Mesenchymal stem cell (in vitro differentiated cells and primary cell): ENCODE results near the gene CPNE5.

ENCODE experiments used
- DNase-seq: peaks from one replicate; pipeline ENCODE4 v3.0.0-alpha.2; 2013
- H2AFZ ChIP-seq: one replicate; pipeline ENCODE4 v1.6.1; 2013; ENCODE audit warnings: low read depth, mild to moderate bottlenecking, control low read depth, inconsistent platforms, low read length, moderate library complexity
- H2AK5ac ChIP-seq: 2 replicates; pipeline ENCODE4 v1.6.1; 2013; ENCODE audit warnings: low read length, moderate library complexity, mild to moderate bottlenecking, inconsistent platforms; ENCODE audit not compliant: severe bottlenecking
- H2BK120ac ChIP-seq: one replicate; pipeline ENCODE4 v1.6.1; 2013; ENCODE audit warnings: low read depth, mild to moderate bottlenecking, inconsistent platforms, low read length, moderate library complexity
- H2BK12ac ChIP-seq, 2 experiments: one replicate each; pipeline ENCODE4 v1.6.1; 2013; ENCODE audit warnings: inconsistent platforms in 2 of 2, low read length in 2 of 2, mild to moderate bottlenecking in 2 of 2, moderate library complexity in 2 of 2, control low read depth in 1 of 2
- H2BK15ac ChIP-seq: one replicate; pipeline ENCODE4 v1.6.1; 2013; ENCODE audit warnings: mild to moderate bottlenecking, low read depth, inconsistent platforms; ENCODE audit not compliant: poor library complexity, severe bottlenecking
- H2BK5ac ChIP-seq: 2 replicates; pipeline ENCODE4 v1.6.1; 2013; ENCODE audit warnings: low read depth, mild to moderate bottlenecking, low read length, control low read depth, inconsistent platforms; ENCODE audit not compliant: poor library complexity, severe bottlenecking
- H3K14ac ChIP-seq, 2 experiments: one replicate each; pipeline ENCODE4 v1.6.1; 2013; ENCODE audit warnings: inconsistent platforms in 2 of 2, low read length in 2 of 2, control low read depth in 1 of 2, mild to moderate bottlenecking in 1 of 2, moderate library complexity in 1 of 2
- H3K18ac ChIP-seq, 2 experiments: one replicate each; pipeline ENCODE4 v1.6.1; 2013; ENCODE audit warnings: inconsistent platforms in 2 of 2, low read length in 2 of 2, control low read depth in 1 of 2, low read depth in 1 of 2, mild to moderate bottlenecking in 1 of 2
- H3K23ac ChIP-seq, 2 experiments: one replicate each; pipeline ENCODE4 v1.6.1; 2013; ENCODE audit warnings: inconsistent platforms in 2 of 2, low read length in 2 of 2, mild to moderate bottlenecking in 2 of 2, moderate library complexity in 2 of 2, control low read depth in 1 of 2
- H3K27ac ChIP-seq: 2 replicates; pipeline ENCODE4 v1.5.1; 2013; ENCODE audit warnings: mild to moderate bottlenecking, moderate library complexity, low read length, control low read depth, inconsistent platforms; ENCODE audit not compliant: poor library complexity, severe bottlenecking
- H3K27me3 ChIP-seq, 2 experiments: 2 replicates each; pipeline versions ENCODE4 v1.6.1 to v1.7.0; 2013; ENCODE audit warnings: low read length in 2 of 2, mild to moderate bottlenecking in 2 of 2, moderate library complexity in 2 of 2, control low read depth in 1 of 2, inconsistent platforms in 1 of 2; ENCODE audit not compliant: control insufficient read depth in 1 of 2, insufficient read depth in 1 of 2
- H3K36me3 ChIP-seq, 2 experiments: 2 replicates each; pipeline versions ENCODE4 v1.6.1 to v1.7.0; 2013; ENCODE audit warnings: low read length in 2 of 2, control low read depth in 1 of 2, inconsistent platforms in 1 of 2, low read depth in 1 of 2, mild to moderate bottlenecking in 1 of 2; ENCODE audit not compliant: insufficient read depth in 2 of 2, control insufficient read depth in 1 of 2
- H3K4ac ChIP-seq, 2 experiments: one replicate each; pipeline ENCODE4 v1.6.1; 2013; ENCODE audit warnings: inconsistent platforms in 2 of 2, low read length in 2 of 2, mild to moderate bottlenecking in 2 of 2, moderate library complexity in 2 of 2, control low read depth in 1 of 2, low read depth in 1 of 2
- H3K4me1 ChIP-seq: 2 replicates; pipeline ENCODE4 v1.6.1; 2013; ENCODE audit warnings: low read depth, low read length, control low read depth; ENCODE audit not compliant: control insufficient read depth, insufficient read depth
- H3K4me2 ChIP-seq: 2 replicates; pipeline ENCODE4 v1.6.1; 2013; ENCODE audit warnings: low read length, mild to moderate bottlenecking, inconsistent platforms; ENCODE audit not compliant: poor library complexity, severe bottlenecking
- H3K4me3 ChIP-seq, 2 experiments: 2 replicates each; pipeline versions ENCODE4 v1.5.1 to v1.7.0; 2013; ENCODE audit warnings: low read length in 2 of 2, mild to moderate bottlenecking in 2 of 2, control low read depth in 1 of 2, low read depth in 1 of 2; ENCODE audit not compliant: insufficient read depth in 1 of 2
- H3K79me1 ChIP-seq: replicated peaks from 2 replicates; pipeline ENCODE4 v1.6.1; 2013; ENCODE audit warnings: mild to moderate bottlenecking, control low read depth, low read length, inconsistent platforms; ENCODE audit not compliant: poor library complexity, severe bottlenecking
- H3K9ac ChIP-seq: 2 replicates; pipeline ENCODE4 v1.7.0; 2013; ENCODE audit warnings: mild to moderate bottlenecking, low read length, moderate library complexity
- H3K9me3 ChIP-seq: 2 replicates; pipeline ENCODE4 v1.7.0; 2013; ENCODE audit warnings: mild to moderate bottlenecking, low read length; ENCODE audit not compliant: control insufficient read depth
- H4K8ac ChIP-seq: one replicate; pipeline ENCODE4 v1.6.1; 2013; ENCODE audit warnings: inconsistent platforms, mild to moderate bottlenecking, low read length, moderate library complexity
- H4K91ac ChIP-seq: one replicate; pipeline ENCODE4 v1.6.1; 2013; ENCODE audit warnings: mild to moderate bottlenecking, low read length, inconsistent platforms
- WGBS: methylation state at CpG from one replicate; pipeline ENCODE4 v1.1.7; 2013; ENCODE audit warnings: mixed read lengths; 5-methylcytosine and 5-hydroxymethylcytosine counted together

Gene CPNE5

DNA sequence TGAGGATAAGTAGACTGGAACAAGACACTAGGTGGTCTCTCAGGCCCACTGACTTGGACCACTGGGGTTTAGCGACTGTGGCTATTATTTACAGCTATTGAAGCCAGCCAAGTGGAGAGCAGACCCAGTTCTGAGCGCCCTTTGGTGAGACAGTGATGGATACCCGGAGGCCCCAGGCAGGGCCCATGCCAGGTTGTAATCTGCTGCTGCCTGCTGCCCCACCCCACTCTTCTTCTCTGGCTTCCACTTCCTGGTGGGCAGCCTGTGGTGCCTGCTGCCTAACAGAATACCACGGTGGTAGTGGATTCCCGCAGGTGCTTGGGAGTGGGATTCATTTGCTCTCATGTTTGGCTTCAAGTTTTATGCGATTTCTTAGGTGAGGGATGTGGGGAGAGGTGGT, 141.0 kb downstream of the CPNE5 start:
- no peaks in the 10 kb centered on the region for H3K36me3 ChIP-seq
- no peak overlapping the region for H3K9ac ChIP-seq
- no peak overlapping the region for H3K4ac ChIP-seq
- H3K4me3 ChIP-seq, result no peak overlapping the region
- H3K18ac ChIP-seq, result no peak overlapping the region
- no peak overlapping the region for H3K27ac ChIP-seq
- no peak overlapping the region for H2AFZ ChIP-seq
- peaks cover 7% of the 10 kb centered on the region for H3K9me3 ChIP-seq
- H2BK5ac ChIP-seq, result no peak overlapping the region
- H3K79me1 ChIP-seq, result no peaks in the 10 kb centered on the region
- no peak for DNase-seq
- H4K8ac ChIP-seq, result no peak overlapping the region
- H3K14ac ChIP-seq, result no peak overlapping the region
- no peak overlapping the region for H2BK120ac ChIP-seq
- H3K27me3 ChIP-seq, result peaks cover 7 to 9% of the 10 kb centered on the region in 2 experiments
- H4K91ac ChIP-seq, result no peak overlapping the region
- peaks cover 4% of the 10 kb centered on the region for H3K4me1 ChIP-seq
- H3K23ac ChIP-seq, result no peak overlapping the region
- H2AK5ac ChIP-seq, result no peak overlapping the region
- 94% methylated on average over 6 of the region's 6 CpGs for WGBS
- H2BK12ac ChIP-seq, result no peak overlapping the region
- no peak overlapping the region for H2BK15ac ChIP-seq
- H3K4me2 ChIP-seq, result no peak overlapping the region

DNA sequence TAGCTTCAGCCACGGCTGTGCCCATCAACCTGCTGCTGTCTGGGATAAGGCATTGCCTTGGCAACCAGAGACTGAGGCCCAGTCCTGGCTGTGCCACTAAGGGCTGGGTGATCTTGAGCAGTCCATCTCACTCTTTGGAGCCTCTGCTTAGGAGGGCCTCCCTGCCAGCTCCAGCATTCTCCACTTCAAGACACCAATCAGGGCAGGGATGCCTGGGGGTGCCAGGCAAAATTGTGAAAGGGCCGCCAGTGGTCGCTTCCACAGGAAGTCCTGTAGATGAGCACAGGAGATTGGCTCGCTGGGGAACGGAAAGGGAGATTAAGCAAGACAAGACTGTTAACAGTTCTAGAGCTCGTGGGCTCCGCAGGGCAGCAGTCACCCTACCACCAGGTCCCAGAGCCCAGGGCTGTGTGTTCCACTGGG, 141.8 kb downstream of the CPNE5 start, which contains the start of gene RAB44:
RAB44 (plus strand) TSS at position 346 of the 423 bp plus-strand sequence. CDS start 6,410 bp downstream, outside the sequence.
- no peak within 1 kb of the TSS for H3K23ac ChIP-seq
- no peak within 1 kb of the TSS for H3K27ac ChIP-seq
- no peak within 1 kb of the TSS for H3K4me3 ChIP-seq
- peaks cover 4% of the 10 kb centered on the region for H3K4me1 ChIP-seq
- peaks cover 7% of the 10 kb centered on the region for H3K9me3 ChIP-seq
- H2BK5ac ChIP-seq, result no peak within 1 kb of the TSS
- H3K4ac ChIP-seq, result no peak within 1 kb of the TSS
- no peak within 1 kb of the TSS for H3K14ac ChIP-seq
- no peak within 1 kb of the TSS for H4K8ac ChIP-seq
- no peak within 1 kb of the TSS for H4K91ac ChIP-seq
- WGBS, result 77% methylated on average over 7 of the region's 7 CpGs
- no peak within 1 kb of the TSS for H3K4me2 ChIP-seq
- no peak within 1 kb of the TSS for H2BK12ac ChIP-seq
- no peak within 1 kb of the TSS for H3K18ac ChIP-seq
- H3K79me1 ChIP-seq, result no peaks in the 10 kb centered on the region
- H3K9ac ChIP-seq, result no peak within 1 kb of the TSS
- no peak within 1 kb of the TSS for H2BK120ac ChIP-seq
- no peak within 1 kb of the TSS for H2AK5ac ChIP-seq
- H2BK15ac ChIP-seq, result no peak within 1 kb of the TSS
- H3K36me3 ChIP-seq, result no peaks in the 10 kb centered on the region
- no peak within 1 kb of the TSS for H2AFZ ChIP-seq
- DNase-seq, result no peak
- H3K27me3 ChIP-seq, result peaks cover 5 to 6% of the 10 kb centered on the region in 2 experiments

DNA sequence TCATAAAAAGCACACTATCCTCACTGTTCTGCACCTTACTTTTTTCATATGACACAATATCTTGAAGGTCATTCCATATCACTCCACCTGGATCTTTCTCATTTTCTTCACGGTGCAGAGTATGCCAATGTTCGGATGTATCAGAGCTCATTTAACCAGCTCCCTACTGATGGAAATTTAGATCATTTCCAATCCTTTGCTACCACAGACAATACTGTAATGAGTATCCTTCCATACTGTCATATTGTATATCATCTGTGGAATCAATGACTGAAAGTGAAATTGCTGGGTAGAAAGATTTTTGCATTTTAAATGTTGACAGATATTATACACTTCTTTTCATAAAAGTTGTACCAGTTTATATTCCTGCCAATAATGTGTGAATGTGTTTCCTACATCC, 143.8 kb downstream of the CPNE5 start:
- Histone ChIP-seq H3K18ac (no peak overlapping the region), H3K36me3 (no peaks in the 10 kb centered on the region), H2AK5ac (no peak overlapping the region), H3K23ac (no peak overlapping the region), H3K79me1 (no peaks in the 10 kb centered on the region), H3K9me3 (peaks cover 7% of the 10 kb centered on the region), H3K4me1 (no peaks in the 10 kb centered on the region), H3K4me3 (no peak overlapping the region), H2BK120ac (no peak overlapping the region), H3K4me2 (no peak overlapping the region), H3K27me3 (peaks cover 5 to 6% of the 10 kb centered on the region in 2 experiments), H3K14ac (no peak overlapping the region), H3K9ac (no peak overlapping the region), H3K4ac (no peak overlapping the region), H4K91ac (no peak overlapping the region), H2BK5ac (no peak overlapping the region), H3K27ac (no peak overlapping the region), H2AFZ (no peak overlapping the region), H2BK15ac (no peak overlapping the region), H2BK12ac (no peak overlapping the region), H4K8ac (no peak overlapping the region)
- WGBS, result 100% methylated on average over 2 of the region's 2 CpGs
- no peak for DNase-seq

DNA sequence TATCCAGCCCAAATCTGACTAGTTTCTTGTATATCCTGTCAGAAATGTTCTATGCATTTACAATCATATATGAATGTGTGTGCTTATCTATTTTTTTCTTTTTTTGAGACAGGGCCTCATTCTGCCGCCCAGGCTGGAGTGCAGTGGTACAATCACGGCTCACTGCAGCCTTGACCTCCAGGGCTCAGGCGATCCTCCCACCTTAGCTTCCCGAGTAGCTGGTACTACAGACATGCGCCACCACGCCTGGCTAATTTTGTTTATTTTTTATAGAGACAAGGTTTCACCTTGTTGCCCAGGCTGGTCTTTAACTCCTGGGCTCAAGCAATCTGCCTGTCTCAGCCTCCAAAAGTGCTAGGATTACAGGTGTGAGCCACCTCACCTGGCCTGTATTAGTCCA, 144.6 kb downstream of the CPNE5 start:
- no peak overlapping the region for H3K14ac ChIP-seq
- no peak overlapping the region for H2AK5ac ChIP-seq
- DNase-seq, result no peak
- H3K4me2 ChIP-seq, result no peak overlapping the region
- H4K91ac ChIP-seq, result no peak overlapping the region
- no peak overlapping the region for H3K4ac ChIP-seq
- no peak overlapping the region for H2BK120ac ChIP-seq
- peaks cover 4 to 5% of the 10 kb centered on the region in 2 experiments for H3K27me3 ChIP-seq
- no peak overlapping the region for H2BK5ac ChIP-seq
- WGBS, result 94% methylated on average over 6 of the region's 6 CpGs
- H3K27ac ChIP-seq, result no peak overlapping the region
- no peak overlapping the region for H2AFZ ChIP-seq
- H3K79me1 ChIP-seq, result no peaks in the 10 kb centered on the region
- H3K9ac ChIP-seq, result no peak overlapping the region
- no peak overlapping the region for H3K18ac ChIP-seq
- H3K23ac ChIP-seq, result no peak overlapping the region
- H3K36me3 ChIP-seq, result no peaks in the 10 kb centered on the region
- no peaks in the 10 kb centered on the region for H3K4me1 ChIP-seq
- H3K4me3 ChIP-seq, result no peak overlapping the region
- no peak overlapping the region for H4K8ac ChIP-seq
- H3K9me3 ChIP-seq, result peaks cover 7% of the 10 kb centered on the region
- no peak overlapping the region for H2BK15ac ChIP-seq
- H2BK12ac ChIP-seq, result no peak overlapping the region
